NT2/D1 (cell line): ENCODE data around the gene SCAMP2.

ENCODE experiments used
- DNase-seq: peaks from one replicate; pipeline ENCODE4 v3.0.0-alpha.2; 2011; ENCODE audit warnings: low read depth, low spot score
- H3K27me3 ChIP-seq: 2 replicates; pipeline ENCODE4 v1.6.0; 2011; ENCODE audit warnings: mild to moderate bottlenecking; ENCODE audit not compliant: insufficient read length, insufficient read depth
- H3K36me3 ChIP-seq: 2 replicates; pipeline ENCODE4 v1.6.1; 2011; ENCODE audit warnings: mild to moderate bottlenecking, low read length, mixed read lengths; ENCODE audit not compliant: insufficient read depth, insufficient read length
- H3K4me1 ChIP-seq: 2 replicates; pipeline ENCODE4 v1.5.1; 2011; ENCODE audit not compliant: insufficient read depth, insufficient read length
- H3K4me3 ChIP-seq: 2 replicates; pipeline ENCODE4 v1.5.1; 2011; ENCODE audit warnings: low read depth; ENCODE audit not compliant: insufficient read length
- H3K9ac ChIP-seq: 2 replicates; pipeline ENCODE4 v1.6.0; 2011; ENCODE audit warnings: low read depth; ENCODE audit not compliant: insufficient read length
- H3K9me3 ChIP-seq: 2 replicates; pipeline ENCODE4 v1.5.1; 2011; ENCODE audit warnings: mild to moderate bottlenecking, low read length; ENCODE audit not compliant: insufficient read depth
- SUZ12 ChIP-seq: IDR thresholded peaks from 2 replicates; pipeline ENCODE4 v1.6.1; 2011; ENCODE audit not compliant: insufficient read length, insufficient read depth; ENCODE audit errors: extremely low read depth
- YY1 ChIP-seq: IDR thresholded peaks from 2 replicates; pipeline ENCODE4 v1.6.1; 2011; ENCODE audit not compliant: insufficient read length, insufficient read depth
- ZNF274 ChIP-seq: IDR thresholded peaks from 2 replicates; pipeline ENCODE4 v1.6.1; 2011; ENCODE audit warnings: mild to moderate bottlenecking, low read depth, low read length

Gene SCAMP2

GRCh38 chr15:74835312-74835823 lies 37.8 kb downstream of the SCAMP2 start:
- Histone ChIP-seq H3K36me3 (peaks cover 38% of the 10 kb centered on the region), H3K4me3 (no peak overlapping the region), H3K9ac (no peak overlapping the region), H3K4me1 (peaks cover 34% of the 10 kb centered on the region), H3K27me3 (no peaks in the 10 kb centered on the region), H3K9me3 (no peaks in the 10 kb centered on the region)
- peak; percentile 79 for DNase-seq
- TF ChIP-seq ZNF274 = no peak
- TF ChIP-seq YY1 = no peak
- TF ChIP-seq SUZ12 = no peak

GRCh38 chr15:74833376-74834107 lies 39.6 kb downstream of the SCAMP2 start:
- peaks cover 26% of the 10 kb centered on the region for H3K4me1 ChIP-seq
- no peak overlapping the region for H3K4me3 ChIP-seq
- peaks cover under 1% of the 10 kb centered on the region for H3K27me3 ChIP-seq
- H3K9ac ChIP-seq = no peak overlapping the region
- TF ChIP-seq ZNF274 = no peak
- TF ChIP-seq YY1 = no peak
- TF ChIP-seq SUZ12 = no peak
- no peaks in the 10 kb centered on the region for H3K9me3 ChIP-seq
- H3K36me3 ChIP-seq = peaks cover 25% of the 10 kb centered on the region
- no peak for DNase-seq

GRCh38 chr15:74832826-74833225 lies 40.3 kb downstream of the SCAMP2 start:
- Histone ChIP-seq H3K36me3 (peaks cover 20% of the 10 kb centered on the region), H3K4me3 (no peak overlapping the region), H3K9ac (peak overlapping the region; percentile 59), H3K9me3 (no peaks in the 10 kb centered on the region), H3K27me3 (peaks cover 7% of the 10 kb centered on the region), H3K4me1 (peaks cover 26% of the 10 kb centered on the region)
- TF ChIP-seq YY1 = no peak
- TF ChIP-seq SUZ12 = no peak
- TF ChIP-seq ZNF274 = no peak
- no peak for DNase-seq

- Histone ChIP-seq H3K9me3 (no peaks in the 10 kb centered on the region), H3K9ac (peak overlapping the region; percentile 62), H3K4me1 (peaks cover 22% of the 10 kb centered on the region), H3K36me3 (peaks cover 16% of the 10 kb centered on the region), H3K27me3 (peaks cover 16% of the 10 kb centered on the region), H3K4me3 (no peak overlapping the region)
- DNase-seq = no peak
- TF ChIP-seq SUZ12 (no peak), ZNF274 (no peak), YY1 (no peak)
Measured at GRCh38 chr15:74831813-74832495, 41.2 kb downstream of the SCAMP2 start.

- Histone ChIP-seq H3K9me3 (no peaks in the 10 kb centered on the region), H3K4me1 (peaks cover 22% of the 10 kb centered on the region), H3K4me3 (no peak overlapping the region), H3K9ac (no peak overlapping the region), H3K27me3 (peaks cover 26% of the 10 kb centered on the region), H3K36me3 (peaks cover 6% of the 10 kb centered on the region)
- TF ChIP-seq YY1 (no peak), ZNF274 (no peak), SUZ12 (no peak)
- no peak for DNase-seq
Measured at GRCh38 chr15:74830868-74831267, 42.3 kb downstream of the SCAMP2 start.

GRCh38 chr15:74829991-74830390 lies 43.2 kb downstream of the SCAMP2 start:
- Histone ChIP-seq H3K4me3 (no peak overlapping the region), H3K4me1 (peaks cover 18% of the 10 kb centered on the region), H3K9ac (no peak overlapping the region), H3K27me3 (peaks cover 34% of the 10 kb centered on the region), H3K36me3 (no peaks in the 10 kb centered on the region), H3K9me3 (no peaks in the 10 kb centered on the region)
- no peak for DNase-seq
- TF ChIP-seq SUZ12 (no peak), ZNF274 (no peak), YY1 (no peak)

GRCh38 chr15:74829486-74829885 lies 43.7 kb downstream of the SCAMP2 start:
- TF ChIP-seq ZNF274 (no peak), SUZ12 (no peak), YY1 (no peak)
- no peak for DNase-seq
- Histone ChIP-seq H3K4me1 (peaks cover 18% of the 10 kb centered on the region), H3K4me3 (no peak overlapping the region), H3K27me3 (peaks cover 40% of the 10 kb centered on the region), H3K36me3 (no peaks in the 10 kb centered on the region), H3K9ac (no peak overlapping the region), H3K9me3 (no peaks in the 10 kb centered on the region)
